K562 (cell line): ENCODE results near the gene EFNA1. TPM values are rescaled to one million over a fixed set of nuclear protein-coding genes. Genes with fewer than 3 reads are reported as not detected.

ENCODE experiments used
- CTCF ChIP-seq, 3 experiments: IDR thresholded peaks in 2 of 3; conservative IDR thresholded peaks in 1 of 3; 2 replicates each; pipeline ENCODE4 v1.5.1; 2011 to 2012; ENCODE audit warnings: low read length in 3 of 3, mild to moderate bottlenecking in 3 of 3, control low read depth in 2 of 3, improper control_type of control experiment in 1 of 3, inconsistent platforms in 1 of 3, low read depth in 1 of 3, mixed read lengths in 1 of 3, moderate library complexity in 1 of 3; ENCODE audit not compliant: insufficient read depth in 2 of 3
- FOXJ3 ChIP-seq: sonication (generic); formaldehyde crosslinking; IDR thresholded peaks from 2 replicates; pipeline ENCODE4 v1.4.0; 2020; ENCODE audit warnings: mild to moderate bottlenecking, missing genetic modification reagents
- HNRNPL ChIP-seq: fragments of 200-400 bp; formaldehyde crosslinking; IDR thresholded peaks from 2 replicates; pipeline ENCODE4 v1.6.1; 2017; ENCODE audit warnings: low read depth, mild to moderate bottlenecking, low read length
- MEIS2 ChIP-seq: fragments of 450-650 bp; IDR thresholded peaks from 2 replicates; pipeline ENCODE4 v1.6.1; 2014; ENCODE audit warnings: mild to moderate bottlenecking; ENCODE audit not compliant: partially characterized antibody
- RBM15 ChIP-seq: fragments of 200-400 bp; formaldehyde crosslinking; IDR thresholded peaks from 2 replicates; pipeline ENCODE4 v1.6.1; 2018; ENCODE audit warnings: mild to moderate bottlenecking, low read length, moderate library complexity; ENCODE audit not compliant: insufficient read depth
- RBM34 ChIP-seq: fragments of 200-400 bp; formaldehyde crosslinking; IDR thresholded peaks from 2 replicates; pipeline ENCODE4 v1.6.1; 2018; ENCODE audit warnings: low read length, borderline replicate concordance; ENCODE audit not compliant: insufficient read depth
- RCOR1 ChIP-seq, 2 experiments: IDR thresholded peaks; 2 replicates each; pipeline ENCODE4 v1.6.1; 2012; ENCODE audit warnings: low read depth in 2 of 2, low read length in 2 of 2, borderline replicate concordance in 1 of 2, improper control_type of control experiment in 1 of 2
- RERE ChIP-seq: sonication (generic); formaldehyde crosslinking; IDR thresholded peaks from 2 replicates; pipeline ENCODE4 v1.8.0; 2023; ENCODE audit warnings: missing genetic modification reagents, mild to moderate bottlenecking, borderline replicate concordance
- SRSF9 ChIP-seq: fragments of 200-400 bp; formaldehyde crosslinking; IDR thresholded peaks from 2 replicates; pipeline ENCODE4 v1.6.1; 2017; ENCODE audit warnings: low read depth, low read length, borderline replicate concordance
- TBL1XR1 ChIP-seq, 2 experiments: IDR thresholded peaks; 2 replicates each; pipeline ENCODE4 v1.6.1; 2012; ENCODE audit warnings: improper control_type of control experiment in 2 of 2, low read length in 2 of 2, mild to moderate bottlenecking in 1 of 2
- ZBTB5 ChIP-seq: fragments of 450-650 bp; IDR thresholded peaks from 2 replicates; pipeline ENCODE4 v1.6.1; 2017; ENCODE audit warnings: antibody characterized with exemption
- ZBTB8A ChIP-seq: fragments of 450-650 bp; IDR thresholded peaks from 2 replicates; pipeline ENCODE4 v1.6.1; 2018; ENCODE audit warnings: mild to moderate bottlenecking, moderate library complexity; ENCODE audit not compliant: partially characterized antibody
- ZNF282 ChIP-seq: sonication (generic); formaldehyde crosslinking; IDR thresholded peaks from 2 replicates; pipeline ENCODE4 v1.8.1; 2023; ENCODE audit warnings: missing genetic modification reagents
- ZNF57 ChIP-seq: fragments of 450-650 bp; formaldehyde crosslinking; IDR thresholded peaks from 2 replicates; pipeline ENCODE4 v1.4.0; 2020; ENCODE audit warnings: mild to moderate bottlenecking, moderate library complexity
- ZNF639 ChIP-seq, 2 experiments: fragments of 200-800 bp in 1 of 2; sonication (Bioruptor generic) in 1 of 2; sonication (generic) in 1 of 2; formaldehyde crosslinking in 1 of 2; IDR thresholded peaks in 1 of 2; conservative IDR thresholded peaks in 1 of 2; 2 replicates each; pipeline versions ENCODE4 v1.5.0 to v1.6.1; 2016 to 2020; ENCODE audit warnings: missing compliant biosample characterization in 1 of 2, missing genetic modification characterization in 1 of 2, missing genetic modification reagents in 1 of 2
- polyA plus RNA-seq, 8 experiments: library from polyadenylated mRNA; depleted of rRNA in 4 of 8; stranded (reverse) in 5 of 8; unstranded in 3 of 8; fragments of >200 nt; fragmentation: Nextera tagmentation in 2 of 8; fragmentation: Illumina TruSeq in 1 of 8; extraction: Ambion mirVana in 2 of 8; extraction: Trizol in 1 of 8; gene quantifications; 2 replicates each; pipeline versions ENCODE4 v1.2.1 to v1.2.3, GENCODE V29; 2011 to 2014; ENCODE audit warnings: inconsistent platforms in 1 of 8, missing spikeins in 1 of 8
- total RNA-seq, 7 experiments: library from RNA; depleted of rRNA in 6 of 7; stranded (reverse); fragments of >200 nt in 6 of 7; fragmentation: Illumina TruSeq in 2 of 7; extraction: Trizol in 2 of 7; gene quantifications; 2 replicates each; pipeline versions ENCODE4 v1.2.1 to v1.2.3, GENCODE V29; 2011 to 2021; ENCODE audit warnings: low replicate concordance in 1 of 7

EFNA1 gene
- total and polyA plus RNA-seq, 9 of the 15 experiments (the other 6 are each of a cell fraction or from before 2014, with no cell fraction given) = 2.1 to 9.3 (median 3.0) TPM

- TF ChIP-seq ZNF639 (CRISPR knock-in tag; conservative IDR thresholded peaks at IDR 0.05 in 1 of 2, IDR thresholded peaks at IDR 0.05 in 1 of 2) = peak in 1 of 2 experiments; percentile 76; a peak in 1 of 4 replicates
- TF ChIP-seq HNRNPL = no peak
- TF ChIP-seq RBM34 = no peak
- TF ChIP-seq RCOR1 (IDR thresholded peaks at IDR 0.05; ENCODE audit: borderline replicate concordance in 1 of 2, low read depth in 2 of 2, low read length in 2 of 2) = peak in 1 of 2 experiments; percentile 80; a peak in 2 of 4 replicates
- no peak for TF ChIP-seq SRSF9
- no peak for TF ChIP-seq ZNF57 (CRISPR knock-in tag)
- no peak for TF ChIP-seq ZBTB8A
- peak; percentile 88 for TF ChIP-seq MEIS2
- TF ChIP-seq RBM15 = no peak
- TF ChIP-seq CTCF (IDR thresholded peaks at IDR 0.05 in 2 of 3, conservative IDR thresholded peaks at IDR 0.05 in 1 of 3; ENCODE audit: insufficient read depth in 2 of 3, low read depth in 1 of 3, low read length in 3 of 3) = peak; percentile 93 to 98 (median 97)
- no peak for TF ChIP-seq FOXJ3 (CRISPR knock-in tag)
- TF ChIP-seq ZBTB5 = no peak
- TF ChIP-seq RERE (CRISPR knock-in tag) = no peak
- no peak for TF ChIP-seq ZNF282 (CRISPR knock-in tag)
- peak in 1 of 2 experiments; percentile 18; a peak in 1 of 4 replicates for TF ChIP-seq TBL1XR1 (IDR thresholded peaks at IDR 0.05; ENCODE audit: low read length in 2 of 2)
These were observed 45.2 kb downstream of the EFNA1 start, which contains the start of gene KRTCAP2 (continued) for GRCh38 chr1:155172732-155173477.
